M059J (cell line): Measurements from ENCODE around the gene PLAC9. TPM values are rescaled to one million over a fixed set of nuclear protein-coding genes. Genes with fewer than 3 reads are reported as not detected.
"Not testable (repeated sequence)": the region's sequence is repeated elsewhere in the genome, so short reads cannot be mapped to it uniquely, and the experiment has no call there.

ENCODE experiments used
- DNase-seq: peaks from one replicate; pipeline ENCODE4 v3.0.0-alpha.2; 2012; ENCODE audit warnings: low read depth
- total RNA-seq: library from RNA; depleted of rRNA; stranded (reverse); fragments of >200 nt; shearing (Covaris generic); gene quantifications from 2 replicates; pipeline ENCODE4 v1.2.3, GENCODE V29; 2014; rRNA removed

Gene PLAC9, protein sequence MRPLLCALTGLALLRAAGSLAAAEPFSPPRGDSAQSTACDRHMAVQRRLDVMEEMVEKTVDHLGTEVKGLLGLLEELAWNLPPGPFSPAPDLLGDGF
- total RNA-seq: not detected in 2 replicates

DNA sequence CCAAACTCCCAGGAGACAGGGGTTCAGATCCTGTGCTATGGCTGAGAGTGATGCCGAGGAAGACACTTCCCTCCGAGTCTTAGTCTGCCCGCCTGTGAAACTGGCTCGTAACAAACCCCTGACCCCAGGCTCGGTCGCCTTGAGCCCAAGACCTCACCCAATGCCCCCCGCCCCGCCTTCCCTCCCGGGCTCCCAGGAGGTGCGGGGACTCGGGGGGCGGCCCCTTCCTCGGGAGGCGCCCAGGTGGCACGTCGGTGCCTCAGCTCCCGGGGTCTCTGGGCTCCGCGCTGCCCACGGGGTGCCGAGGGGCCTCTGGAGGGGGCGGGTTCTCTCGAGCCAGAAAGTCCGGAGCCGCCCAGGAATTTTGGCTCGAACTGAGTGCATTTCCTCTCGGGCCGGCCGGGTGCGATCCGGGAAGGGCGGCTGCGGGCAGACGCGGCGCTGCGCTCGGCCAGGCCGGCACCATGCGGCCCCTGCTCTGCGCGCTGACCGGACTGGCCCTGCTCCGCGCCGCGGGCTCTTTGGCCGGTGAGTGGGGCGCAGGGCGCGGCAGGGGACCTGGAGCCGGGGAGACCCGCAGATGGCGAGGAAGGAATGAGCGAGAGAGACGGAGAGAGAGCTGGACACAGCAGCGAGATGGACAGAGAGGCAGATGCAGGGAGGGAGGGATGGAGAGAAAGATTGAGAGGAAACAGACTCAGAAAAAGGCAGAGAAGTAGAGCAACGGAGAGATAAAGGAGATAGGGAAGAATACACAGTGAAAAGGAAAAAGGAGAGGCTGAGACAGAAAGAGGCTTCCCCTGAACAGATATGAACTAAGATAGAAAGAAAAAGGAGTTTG, at the start of gene PLAC9:
Gene PLAC9 (plus strand): TSS at position 432 of the 841 bp plus-strand sequence. CDS start 33 bp downstream, at position 465.
- DNase-seq: no peak

DNA sequence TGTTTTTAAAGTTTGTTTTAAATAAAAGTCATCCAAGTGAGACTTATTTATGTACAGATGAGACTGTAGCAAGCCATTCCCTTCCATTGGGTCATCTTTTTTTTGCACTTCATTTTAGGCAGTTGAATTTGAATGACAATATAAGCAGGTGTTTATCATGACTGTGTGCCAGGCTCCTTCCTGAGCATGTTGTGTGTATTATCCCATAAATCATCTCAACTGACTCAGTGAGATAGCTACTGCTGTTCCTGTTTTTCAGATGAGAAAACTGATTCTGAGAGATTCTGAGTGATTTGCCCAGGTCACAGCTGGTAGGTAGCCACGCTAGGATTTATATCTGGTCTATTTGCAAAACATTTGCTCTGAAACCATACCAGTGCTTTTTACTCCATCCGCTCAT, 42.4 kb upstream of the PLAC9 start:
- DNase-seq: no peak

DNA sequence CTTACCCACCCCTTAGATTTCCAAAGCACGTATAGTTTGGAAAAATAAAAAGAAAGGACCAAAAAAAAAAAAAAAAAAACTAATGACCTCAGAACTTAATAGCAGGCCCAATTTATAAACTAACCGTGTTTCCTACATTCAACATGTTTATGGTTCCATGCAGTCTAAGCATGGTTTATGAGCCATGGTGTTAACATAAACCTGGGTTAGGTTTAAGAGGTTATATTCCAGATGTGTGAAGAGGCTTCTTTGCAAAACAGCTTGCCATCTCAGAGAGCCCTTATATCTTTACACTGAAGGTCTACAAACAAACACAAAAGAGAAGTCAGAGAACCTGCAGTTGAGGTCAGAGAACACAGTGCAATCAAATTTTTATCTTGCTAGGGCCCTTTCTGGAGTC, 38.3 kb upstream of the PLAC9 start:
- DNase-seq: no peak

DNA sequence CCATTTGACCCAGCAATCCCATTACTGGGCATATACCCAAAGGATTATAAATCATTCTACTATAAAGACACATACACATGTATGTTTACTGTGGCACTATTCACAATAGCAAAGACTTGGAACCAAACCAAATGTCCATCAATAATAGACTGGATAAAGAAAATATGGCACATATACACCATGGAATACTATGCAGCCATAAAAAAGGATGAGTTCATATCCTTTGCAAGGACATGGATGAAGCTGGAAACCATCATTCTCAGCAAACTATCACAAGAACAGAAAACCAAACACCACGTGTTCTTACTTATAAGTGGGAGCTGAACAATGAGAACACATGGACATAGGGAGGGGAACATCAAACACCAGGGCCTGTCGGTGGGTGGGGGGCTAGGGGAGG, 34.3 kb upstream of the PLAC9 start:
- not testable (repeated sequence) for DNase-seq

DNA sequence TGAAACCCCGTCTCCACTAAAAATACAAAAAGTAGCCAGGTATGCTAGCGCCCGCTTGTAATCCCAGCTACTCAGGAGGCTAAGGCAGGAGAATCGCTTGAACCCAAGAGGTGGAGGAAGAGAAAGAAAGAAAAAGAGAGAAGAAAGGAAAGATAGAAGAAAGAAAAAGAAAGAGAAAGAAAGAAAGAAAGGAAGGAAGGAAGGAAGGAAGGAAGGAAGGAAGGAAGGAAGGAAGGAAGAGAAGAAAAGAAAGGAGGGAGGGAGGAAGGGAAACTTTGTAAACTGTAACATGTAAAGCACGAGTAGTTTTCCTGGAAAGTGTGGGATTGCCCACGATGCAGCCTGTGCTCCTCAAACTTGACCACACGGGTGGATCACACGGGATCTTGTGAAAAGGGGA, 33.2 kb upstream of the PLAC9 start:
- not testable (repeated sequence) for DNase-seq

DNA sequence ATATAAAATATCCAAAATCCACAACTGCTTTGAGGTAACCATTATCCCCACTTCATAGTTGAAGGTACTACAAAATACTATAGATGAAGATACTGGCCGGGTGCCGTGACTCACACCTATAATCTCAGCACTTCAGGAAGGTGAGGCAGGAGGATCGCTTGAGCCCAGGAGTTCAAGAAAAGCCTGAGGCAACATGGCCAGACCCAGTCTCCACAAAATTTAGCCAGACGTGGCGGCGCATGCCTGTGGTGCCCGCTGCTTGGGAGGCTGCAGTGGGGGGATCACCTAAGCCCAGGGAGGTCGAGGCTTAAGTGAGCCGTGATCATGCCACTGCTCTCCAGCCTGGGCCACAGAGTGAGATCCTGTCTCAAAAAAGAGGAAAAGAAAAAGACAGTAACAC, 32.4 kb upstream of the PLAC9 start:
- DNase-seq: no peak

DNA sequence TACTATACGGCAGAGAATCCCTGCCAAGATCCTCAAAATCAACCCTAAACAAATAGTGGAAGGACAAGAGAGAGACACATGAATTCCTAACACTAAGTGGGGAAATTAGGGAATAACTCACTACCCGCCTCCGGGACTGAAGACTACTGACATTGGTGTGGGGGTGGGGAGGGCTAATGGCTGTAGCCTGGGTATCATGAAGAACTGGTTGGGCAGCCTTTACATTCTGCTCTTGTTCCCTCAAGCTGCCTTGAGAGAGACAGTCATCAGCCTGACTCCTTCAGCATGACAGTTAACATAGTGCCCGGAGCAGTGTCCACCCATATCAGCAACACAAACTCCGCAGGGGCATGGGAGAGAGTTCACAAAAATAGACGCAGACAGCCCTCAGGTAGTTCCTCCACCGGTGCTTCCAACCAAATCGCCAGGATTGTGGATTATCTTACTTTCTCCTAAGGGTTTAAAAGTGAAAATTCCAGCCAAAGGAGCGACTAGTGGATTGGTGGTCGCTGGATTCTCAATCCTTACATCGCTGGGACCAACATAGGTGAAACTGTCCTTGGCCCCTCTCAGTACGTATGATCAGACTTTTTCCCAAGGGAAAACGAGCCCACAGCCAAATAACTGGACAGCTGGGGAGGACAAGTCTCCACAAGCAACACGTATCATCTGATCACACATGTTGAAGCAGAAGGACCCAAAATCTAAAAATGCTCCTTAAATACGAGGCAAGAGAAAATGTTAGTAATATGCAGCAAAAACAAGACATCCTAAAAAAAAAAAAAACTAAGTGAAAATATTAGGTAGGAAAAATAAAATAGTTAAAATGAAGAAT, 31.5 kb upstream of the PLAC9 start:
- no peak for DNase-seq

DNA sequence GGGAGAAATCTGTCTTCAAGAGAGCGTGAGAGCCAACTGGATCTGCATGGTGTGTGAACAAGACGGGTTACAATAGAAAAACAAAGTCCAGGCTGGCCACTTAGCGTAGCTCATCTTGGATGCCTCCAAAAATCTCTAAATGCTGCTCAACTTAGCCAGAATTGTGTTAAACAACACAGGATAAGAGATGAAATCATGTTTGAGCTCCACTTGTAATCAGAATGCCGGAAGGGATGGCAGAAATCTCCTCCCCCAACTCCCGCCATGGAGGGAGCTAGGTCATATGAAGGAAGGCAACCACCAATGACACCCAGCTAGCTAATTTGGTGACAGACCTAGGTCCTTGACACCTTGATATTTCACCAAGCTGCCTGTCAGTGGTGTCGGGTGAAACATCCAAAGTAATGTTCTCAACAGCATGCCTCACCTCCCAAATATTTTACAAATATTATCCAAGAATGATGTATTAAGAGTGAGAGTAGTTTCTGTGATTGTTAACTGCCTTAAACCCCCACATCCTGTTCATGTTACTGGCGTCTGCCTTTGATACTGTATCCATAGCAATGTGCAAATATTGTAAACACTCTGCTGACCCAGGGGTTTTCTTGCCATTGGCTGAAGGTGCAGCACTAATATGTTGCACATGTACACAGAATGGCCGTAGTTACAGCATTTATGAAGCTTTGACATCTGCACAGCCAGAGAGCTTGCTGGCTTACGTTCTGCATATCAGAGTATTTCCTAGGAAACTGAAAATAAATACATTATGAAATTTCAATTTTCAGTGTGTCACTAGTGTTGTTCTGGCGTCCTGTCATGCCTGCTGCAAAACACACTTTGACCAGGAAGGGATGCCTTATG, 28.2 kb upstream of the PLAC9 start:
- DNase-seq: peak; percentile 70

DNA sequence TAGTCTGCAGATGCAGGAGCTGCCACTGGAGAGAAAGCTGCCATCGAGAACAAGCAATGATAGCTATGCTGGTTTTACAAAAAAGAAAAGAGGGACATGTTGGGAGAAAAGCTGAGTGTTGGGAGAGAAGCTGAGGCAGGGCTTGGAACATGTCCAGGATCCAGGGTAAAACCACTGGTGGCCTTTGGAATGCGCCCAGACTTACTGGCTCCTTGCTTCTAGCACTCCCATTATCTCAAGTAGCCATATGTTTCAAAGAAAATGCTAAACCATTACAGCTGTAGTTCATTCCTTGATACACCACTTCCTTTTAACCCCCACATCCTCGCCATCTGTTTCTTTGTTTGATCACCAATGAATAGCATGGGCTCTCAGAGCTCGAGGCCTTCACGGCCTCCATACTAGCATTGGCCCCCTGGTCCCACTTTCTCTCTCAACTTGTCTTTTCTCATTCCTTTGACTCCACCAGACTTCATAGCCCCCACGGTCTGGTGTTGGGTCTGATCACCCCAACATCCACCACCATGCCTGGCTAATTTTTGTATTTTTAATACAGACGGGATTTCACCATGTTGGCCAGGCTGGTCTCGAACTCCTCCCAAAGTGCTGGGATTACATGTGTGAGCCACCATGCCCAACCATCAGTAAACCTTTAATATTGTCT, 23.8 kb upstream of the PLAC9 start:
- no peak for DNase-seq

DNA sequence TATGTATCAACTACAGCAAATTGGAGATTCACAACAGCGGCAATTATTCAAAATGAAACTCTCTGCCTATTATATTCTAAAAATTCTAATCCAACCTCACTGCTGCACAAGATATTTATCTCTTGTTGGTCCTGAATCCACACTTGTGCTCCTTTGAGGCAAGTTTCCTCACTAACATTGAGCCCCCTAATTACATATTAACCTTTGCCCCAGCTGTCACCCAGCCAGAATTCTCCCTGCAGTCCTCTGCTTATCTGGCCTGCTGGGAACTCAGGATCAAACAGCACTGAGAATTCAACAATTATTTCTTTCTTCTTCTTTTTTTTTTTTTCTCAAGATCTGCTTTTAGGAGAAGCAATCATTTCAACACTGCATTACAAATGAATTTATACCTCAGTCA, 21.5 kb upstream of the PLAC9 start:
- DNase-seq: no peak

DNA sequence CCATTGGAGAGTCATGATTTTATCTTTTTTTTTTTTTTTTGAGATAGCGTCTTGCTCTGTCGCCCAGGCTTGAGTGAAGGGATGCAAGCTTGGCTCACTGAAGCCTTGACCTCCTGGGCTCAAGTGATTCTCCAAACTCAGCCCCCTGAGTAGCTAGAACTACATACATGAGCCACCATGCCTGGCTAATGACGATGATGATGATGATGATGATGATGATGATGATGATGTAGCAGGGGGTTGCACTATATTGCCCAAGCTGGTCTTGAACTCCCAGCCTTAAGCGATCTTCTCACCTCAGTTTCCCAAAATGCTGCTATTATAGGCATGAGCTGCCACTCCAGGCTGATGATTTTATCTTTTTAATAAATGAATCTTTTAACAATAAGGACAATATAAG, 13.9 kb upstream of the PLAC9 start:
- no peak for DNase-seq

DNA sequence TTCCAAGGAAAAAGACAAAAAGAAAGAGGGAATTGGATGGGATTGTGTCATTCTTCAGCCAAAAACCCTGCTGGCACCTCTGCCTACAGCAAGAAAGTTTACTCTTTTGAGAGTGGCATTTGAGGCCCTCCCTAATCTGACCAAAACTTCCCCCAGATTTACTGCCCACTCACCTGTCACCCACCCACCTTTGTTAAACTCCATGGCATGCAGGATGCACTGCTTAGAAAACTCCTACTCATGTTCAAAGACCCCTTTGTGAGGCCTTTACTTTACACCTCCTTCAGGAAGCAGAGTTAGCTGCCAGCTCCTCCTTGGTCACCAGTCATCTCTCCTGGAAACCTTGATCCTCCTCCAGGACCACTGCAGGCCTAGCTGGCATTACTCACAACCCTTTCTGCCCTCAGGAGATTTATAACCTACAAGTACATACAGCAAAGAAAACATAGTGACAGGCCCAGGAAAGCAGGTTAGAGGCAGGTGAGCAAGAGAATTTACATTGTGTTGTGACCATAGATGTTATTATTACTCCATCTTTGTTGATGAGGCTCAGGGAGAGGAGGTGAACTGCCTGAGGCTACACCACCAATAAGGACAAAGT, 10.3 kb upstream of the PLAC9 start:
- peak; percentile 36 for DNase-seq

DNA sequence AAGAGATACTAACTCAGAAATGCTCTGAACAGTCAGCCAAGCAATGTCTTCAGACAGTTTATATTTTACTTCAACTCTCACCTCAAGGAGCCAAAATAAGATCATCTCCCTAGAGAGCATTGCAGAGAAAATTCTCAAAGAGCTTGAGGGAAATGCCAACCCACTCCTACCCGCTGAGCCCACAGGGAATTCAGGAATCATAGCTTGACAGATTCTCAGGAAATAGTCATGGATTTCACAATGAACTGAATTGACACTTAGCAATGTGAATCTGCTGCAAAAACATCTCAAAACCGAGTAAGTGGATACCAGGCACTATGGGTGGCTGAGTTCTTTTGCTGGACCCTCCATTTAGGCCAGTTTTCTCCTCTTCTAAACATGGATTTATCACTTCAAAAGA, 9.8 kb upstream of the PLAC9 start:
- no peak for DNase-seq

DNA sequence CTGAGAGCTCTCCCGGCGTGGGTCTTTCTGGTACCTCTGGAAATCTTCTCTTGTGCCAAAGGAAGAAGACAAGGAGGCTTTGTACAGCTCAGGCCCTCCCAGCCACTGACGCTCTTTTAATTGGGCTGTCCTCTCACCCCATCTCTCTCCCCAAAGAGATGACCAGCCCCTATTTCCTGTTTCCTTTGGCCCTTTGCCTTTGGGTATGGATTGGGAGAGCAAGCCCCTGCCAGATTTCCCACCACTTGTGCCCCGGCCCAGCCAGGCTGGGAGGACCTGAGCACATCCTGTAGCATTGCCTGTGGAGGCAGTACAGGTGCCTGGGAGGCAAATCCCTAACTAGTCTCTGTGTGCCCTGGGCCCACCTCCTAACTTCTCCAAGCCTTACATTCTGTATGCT, 5.7 kb upstream of the PLAC9 start:
- no peak for DNase-seq

DNA sequence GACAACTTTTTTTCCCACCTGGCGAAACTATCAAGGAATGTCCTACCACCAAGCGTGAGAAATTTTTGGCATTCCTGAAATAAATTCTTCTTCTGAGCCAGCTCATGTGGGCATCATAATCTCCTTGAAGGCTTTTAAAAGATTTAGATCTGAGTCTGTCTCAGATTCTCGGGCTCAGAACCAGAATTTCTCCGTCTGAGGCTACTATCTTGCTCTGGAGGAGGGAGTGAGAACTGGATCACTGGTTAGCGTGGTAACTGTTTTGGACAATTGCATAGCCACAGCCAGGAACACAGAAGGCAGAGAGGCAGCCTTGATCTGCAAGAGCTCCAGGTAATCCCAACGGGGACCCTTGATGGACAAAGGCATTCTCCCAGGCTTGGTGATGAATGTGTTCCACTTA, 1.0 kb upstream of the PLAC9 start:
- peak; percentile 48 for DNase-seq

DNA sequence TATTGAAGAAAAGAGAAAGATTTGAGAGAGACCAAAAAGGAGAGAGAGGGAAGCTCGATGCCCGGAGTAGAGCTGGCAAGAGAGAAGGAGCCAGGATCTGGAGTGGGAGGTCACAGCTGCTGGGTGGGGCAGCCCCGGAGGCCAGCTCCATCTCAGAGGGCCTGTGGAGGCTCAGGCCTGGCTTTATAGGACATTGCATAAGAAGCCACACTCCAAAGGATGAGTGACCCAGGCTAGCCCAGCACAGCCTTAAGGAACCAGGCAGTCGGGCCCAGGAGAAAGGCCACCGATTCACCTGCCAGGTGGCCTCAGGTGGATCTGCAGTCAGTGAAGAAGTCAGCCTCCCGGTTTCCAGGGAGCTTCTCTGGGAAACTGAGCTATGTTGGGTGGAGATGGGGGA, 676 bp downstream of the PLAC9 start:
- DNase-seq: no peak

DNA sequence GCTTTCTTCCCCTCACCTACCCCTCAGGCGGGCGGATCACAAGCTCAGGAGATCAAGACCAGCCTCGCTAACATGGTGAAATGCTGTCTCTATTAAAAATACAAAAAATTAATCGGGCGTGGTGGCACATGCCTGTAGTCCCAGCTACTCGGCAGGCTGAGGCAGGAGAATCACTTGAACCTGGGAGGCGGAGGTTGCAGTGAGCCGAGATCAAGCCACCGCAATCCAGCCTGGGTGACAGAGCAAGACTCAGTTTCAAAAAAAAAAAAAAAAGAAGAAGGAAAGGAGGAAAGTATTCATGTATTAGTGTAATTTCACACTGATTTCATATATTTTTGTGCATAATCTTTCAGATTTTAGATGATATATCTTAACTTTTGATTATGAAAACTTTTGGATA, 1.2 kb downstream of the PLAC9 start:
- DNase-seq: not testable (repeated sequence)

DNA sequence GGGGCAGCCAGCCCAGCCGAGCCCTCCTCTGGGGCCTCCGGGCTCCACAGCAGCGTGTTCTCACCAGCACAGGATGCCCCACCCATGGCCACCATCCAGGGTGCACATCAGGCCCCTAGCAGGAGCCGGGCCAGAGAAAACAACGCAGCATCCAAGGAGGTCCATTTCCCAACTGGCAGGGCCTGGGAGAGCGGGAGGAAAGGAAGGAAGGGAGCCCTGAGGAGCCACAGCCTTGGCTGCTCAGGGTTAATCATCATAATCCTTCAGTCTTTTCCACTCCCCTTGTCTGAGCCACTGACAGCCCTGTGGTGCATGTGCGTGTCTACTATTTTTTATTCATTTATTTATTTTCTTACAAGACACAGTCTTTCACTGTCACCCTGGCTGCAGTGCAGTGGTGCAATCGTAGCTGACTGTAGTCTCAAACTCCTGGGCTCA, 3.6 kb downstream of the PLAC9 start:
- no peak for DNase-seq

DNA sequence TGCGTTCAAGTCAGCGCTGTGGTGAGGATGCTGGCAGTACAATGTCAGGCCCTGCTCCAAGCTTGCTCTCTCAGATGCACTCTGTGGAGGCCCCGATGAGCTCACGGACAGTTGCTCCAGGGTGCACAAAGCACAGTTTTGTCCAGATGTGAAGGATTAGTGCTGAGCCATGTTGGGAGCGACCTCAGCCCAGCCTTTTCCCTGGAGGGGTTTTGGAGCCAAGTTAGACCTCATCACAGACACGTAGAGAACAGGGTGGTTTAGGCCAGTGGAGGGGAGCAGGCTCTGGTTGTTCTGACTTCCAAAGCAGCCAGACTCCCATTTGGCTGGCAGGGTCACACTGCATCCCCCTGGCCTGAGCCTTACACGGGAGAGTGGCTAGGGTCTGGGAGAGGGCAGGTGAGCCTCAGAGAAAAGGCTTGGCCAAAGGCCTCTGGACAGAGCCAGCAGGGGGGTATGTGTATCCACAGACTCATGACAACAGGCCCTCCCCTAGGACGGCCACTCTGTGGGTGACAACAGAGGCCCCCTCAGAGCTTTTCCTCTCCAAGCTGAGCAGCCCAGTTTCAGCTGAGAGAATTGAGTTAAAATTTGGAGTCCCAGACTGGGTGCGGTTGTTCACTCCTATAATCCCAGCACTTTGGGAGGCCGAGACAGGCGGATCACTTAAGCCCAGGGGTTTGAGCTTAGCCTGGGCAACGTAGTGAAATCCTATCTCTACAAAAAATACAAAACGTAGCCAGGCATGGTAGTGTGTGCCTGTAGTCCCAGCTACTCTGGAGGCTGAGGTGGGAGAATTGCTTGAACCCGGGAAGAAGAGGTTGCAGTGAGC, 4.7 kb downstream of the PLAC9 start:
- DNase-seq: no peak

DNA sequence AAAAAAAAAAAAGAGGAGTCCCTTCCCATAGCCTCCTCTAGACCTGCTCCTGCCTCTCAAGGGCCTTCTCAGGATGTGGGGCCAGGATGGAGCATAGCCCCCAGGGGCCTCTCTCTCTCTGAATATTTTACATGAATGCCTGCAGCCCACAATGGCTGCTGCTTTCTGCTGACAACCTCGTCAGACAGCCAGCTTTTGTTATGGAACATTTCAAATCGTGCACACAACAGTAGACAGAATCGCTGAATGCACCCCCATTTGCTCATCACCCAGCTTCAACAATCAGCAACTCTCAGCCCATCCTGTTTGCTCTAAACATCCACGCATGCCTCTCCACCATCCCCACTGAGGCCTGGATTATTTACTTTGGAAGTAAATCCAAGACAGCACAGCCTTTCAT, 5.4 kb downstream of the PLAC9 start:
- DNase-seq: no peak
